ENCODE measurements around the gene PCDH15.

- TF ChIP-seq NFIC (IDR thresholded peaks at IDR 0.05; ENCODE audit: borderline replicate concordance), result no peak
- no peak for TF ChIP-seq CTCF (IDR thresholded peaks at IDR 0.05)
Observed at GRCh38 chr10:53770903-53771302, 1030.1 kb downstream of the PCDH15 start.
